AG08395 (cell line): ENCODE measurements around the gene CST9.
"Not testable (repeated sequence)": the region's sequence is repeated elsewhere in the genome, so short reads cannot be mapped to it uniquely, and the experiment has no call there.

Experiments used
- DNase-seq: peaks from one replicate; pipeline ENCODE4 v3.0.0; 2012; ENCODE audit warnings: mixed read lengths, low spot score

The CST9 gene

DNA sequence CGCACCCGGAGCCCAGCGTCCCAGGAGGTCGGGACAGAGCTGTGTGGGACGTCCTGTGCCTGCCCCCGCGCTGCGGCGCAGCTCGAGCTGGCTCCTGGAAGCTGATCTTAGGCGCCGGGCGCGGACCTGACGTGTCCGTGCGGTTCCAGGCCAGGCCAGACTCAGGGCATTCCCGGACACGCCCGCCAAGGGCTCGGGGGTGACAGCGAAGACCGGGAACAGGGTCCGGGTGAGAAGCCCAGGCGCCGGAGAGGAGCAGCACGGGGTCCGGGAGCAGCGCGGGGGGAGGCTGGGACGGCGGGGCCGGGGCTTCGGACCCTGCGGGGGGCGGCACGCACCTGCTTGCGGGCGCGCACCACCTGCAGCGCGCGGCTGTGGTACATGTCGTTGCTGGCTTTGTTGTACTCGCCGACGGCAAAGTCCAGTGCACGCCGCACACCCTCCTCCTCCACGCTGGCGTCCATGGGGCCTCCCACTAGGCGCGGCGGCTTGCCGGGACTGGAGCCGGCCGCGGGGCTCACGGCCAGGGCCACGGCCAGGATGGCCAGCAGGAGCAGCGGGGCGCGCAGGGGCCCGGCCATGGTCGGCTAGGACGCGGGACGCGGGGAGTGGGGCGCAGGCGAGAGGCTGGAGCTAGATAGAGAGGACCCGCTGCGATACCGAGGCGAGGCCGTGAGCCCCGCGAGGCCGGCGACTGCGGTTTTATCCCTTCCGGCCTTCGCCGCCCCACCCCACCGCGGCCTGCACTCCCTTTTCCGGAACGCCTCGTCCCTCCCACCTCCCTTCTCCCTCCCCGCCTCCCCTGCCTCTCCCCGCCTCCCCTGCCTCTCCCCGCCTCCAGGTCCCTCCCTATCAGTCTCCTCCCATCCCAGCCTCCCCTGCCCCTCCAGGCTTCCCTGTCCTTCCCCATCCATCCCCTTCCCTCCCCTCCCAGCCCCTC lies 31.8 kb upstream of the CST9 start, which contains the start of gene CST3:
TSS of gene CST3 (minus strand) at position 674 of the 940 bp plus-strand sequence. CDS start at position 581, 93 bp downstream.
- peak; percentile 96 for DNase-seq

DNA sequence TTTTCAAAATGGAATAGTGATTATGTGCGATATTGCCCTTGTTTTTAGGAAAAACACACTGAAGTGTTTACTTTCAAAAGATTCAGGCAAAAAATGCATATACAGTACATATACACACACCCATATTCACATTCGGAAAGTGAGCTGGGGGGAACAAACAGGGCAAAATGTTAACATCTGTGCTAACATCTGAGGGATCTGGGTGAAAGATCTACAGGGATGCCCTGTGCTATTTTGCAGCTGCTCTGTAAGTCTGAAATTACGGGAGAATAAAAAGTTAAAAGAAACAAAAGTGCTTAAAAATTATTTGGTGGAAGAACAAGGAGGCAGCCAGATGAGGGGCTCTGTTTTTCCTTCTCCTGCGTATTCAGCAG lies 31.2 kb upstream of the CST9 start:
- DNase-seq = no peak

DNA sequence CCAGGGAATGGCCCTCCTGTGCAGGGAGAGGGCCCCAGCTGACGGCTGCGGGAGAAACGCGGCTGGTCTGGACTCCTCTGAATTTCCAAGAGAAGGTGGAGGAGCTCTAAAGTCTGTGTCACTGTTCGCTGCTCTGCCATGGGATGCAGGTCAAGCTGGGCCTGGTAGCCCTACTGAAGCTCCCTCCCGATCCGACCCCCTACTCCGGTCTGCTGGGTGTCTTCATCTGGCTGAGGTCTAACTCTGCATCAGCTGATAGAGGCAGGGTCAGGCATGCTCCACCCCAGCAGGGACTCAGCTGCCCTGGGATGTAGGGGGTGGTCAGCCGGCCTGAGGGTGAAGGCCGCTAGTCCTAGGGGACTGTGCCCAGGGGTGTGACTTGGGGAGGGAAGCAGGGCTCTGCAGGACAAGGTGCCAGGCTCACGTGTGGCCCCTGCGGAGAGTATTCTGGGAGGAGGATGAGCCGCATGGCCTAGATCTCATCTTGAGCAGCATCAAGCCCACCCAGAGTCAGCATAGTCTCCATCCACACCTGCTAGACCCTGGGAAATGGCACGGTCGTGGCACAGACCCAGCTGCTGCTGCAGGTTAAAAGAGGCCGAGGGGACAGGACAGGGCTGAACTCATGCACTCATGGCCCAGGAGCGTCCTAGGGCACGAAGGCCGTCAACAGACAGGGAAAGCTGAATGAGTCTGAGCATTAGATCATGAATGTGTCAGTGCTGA lies 30.6 kb upstream of the CST9 start:
- no peak for DNase-seq

DNA sequence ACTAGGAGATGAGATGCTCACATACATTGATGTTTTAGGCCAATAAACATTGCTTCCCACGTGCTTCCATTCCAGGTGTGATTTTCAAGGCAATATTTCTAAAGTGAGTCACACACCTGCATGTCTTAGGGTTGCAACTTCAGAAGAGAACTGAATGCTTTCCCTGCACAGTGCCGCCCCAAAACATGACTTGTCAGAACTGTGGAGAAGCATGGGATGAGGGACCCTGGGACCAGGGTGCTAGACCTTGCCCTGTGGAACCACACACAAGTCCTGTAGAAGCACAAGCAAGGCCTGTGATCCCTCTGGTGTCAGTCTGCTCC lies 30.0 kb upstream of the CST9 start:
- DNase-seq = not testable (repeated sequence)

DNA sequence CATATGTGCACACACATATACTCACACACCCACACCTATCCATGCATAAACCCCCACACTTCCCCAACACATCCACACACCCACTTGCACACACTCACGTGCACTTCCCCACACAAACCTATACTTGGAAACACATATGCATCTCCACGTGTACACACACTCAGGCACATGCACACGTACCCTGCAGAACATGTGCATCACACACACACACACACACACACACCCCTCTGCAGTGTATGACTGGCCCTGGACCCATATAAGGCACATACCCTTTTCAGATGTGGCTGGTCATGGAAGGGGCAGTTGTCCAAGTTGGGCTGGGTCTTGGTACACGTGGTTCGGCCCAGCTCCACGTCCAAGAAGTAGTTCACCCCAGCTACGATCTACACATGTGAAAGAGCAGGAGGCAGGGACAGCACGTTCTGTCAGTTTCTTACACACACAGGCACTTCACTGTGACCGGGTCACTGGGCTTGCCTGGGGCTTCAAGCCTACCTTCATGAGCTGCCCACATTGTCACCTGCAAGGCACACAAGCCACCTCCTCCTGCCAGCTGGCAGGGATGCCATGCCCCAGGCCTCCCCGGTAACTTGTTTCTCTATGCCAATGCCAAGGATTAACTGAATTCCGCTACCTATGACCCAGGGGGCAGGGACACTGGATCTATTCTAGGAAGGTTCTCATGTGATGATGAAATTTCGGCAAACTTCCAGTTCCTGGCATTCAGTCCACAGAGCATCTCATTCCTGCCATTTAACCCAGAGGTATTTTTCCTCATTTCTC lies 29.5 kb upstream of the CST9 start:
- no peak for DNase-seq

DNA sequence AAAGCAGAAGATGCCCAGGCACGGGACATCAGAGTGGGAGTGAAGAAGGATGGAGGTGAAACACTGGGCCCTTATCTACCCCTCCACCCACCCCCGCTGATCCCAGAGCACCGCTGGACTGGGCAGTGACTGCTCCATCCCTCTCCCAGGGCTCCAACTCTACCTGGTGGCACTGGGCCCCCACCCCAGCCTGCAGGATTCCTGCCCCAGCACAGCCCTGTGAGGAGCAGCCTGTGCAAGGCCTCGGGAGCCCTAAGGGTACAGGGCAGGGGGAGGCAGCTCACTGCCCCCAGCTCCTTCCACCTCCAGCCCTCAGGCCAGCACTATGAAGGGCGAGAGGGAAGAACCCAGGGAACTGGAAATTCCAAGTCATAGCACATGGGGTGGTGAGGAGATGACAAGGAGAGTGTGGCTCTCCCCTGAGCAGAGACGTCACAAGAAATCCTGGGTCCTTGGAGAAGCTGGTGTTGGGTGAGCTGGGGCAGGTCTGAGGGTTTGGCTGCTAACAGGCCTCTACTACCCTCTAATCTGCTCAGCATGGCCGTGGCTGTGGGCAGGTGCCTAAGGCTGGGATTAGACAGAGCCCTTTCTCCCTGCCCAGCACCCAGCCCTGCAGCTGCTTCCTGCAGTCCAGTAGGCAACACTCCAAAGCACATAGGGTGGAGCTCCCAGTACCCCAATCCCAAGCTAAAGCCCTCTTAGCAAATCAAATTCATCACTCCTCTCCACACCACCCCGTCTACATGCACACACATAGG lies 28.5 kb upstream of the CST9 start:
- no peak for DNase-seq

DNA sequence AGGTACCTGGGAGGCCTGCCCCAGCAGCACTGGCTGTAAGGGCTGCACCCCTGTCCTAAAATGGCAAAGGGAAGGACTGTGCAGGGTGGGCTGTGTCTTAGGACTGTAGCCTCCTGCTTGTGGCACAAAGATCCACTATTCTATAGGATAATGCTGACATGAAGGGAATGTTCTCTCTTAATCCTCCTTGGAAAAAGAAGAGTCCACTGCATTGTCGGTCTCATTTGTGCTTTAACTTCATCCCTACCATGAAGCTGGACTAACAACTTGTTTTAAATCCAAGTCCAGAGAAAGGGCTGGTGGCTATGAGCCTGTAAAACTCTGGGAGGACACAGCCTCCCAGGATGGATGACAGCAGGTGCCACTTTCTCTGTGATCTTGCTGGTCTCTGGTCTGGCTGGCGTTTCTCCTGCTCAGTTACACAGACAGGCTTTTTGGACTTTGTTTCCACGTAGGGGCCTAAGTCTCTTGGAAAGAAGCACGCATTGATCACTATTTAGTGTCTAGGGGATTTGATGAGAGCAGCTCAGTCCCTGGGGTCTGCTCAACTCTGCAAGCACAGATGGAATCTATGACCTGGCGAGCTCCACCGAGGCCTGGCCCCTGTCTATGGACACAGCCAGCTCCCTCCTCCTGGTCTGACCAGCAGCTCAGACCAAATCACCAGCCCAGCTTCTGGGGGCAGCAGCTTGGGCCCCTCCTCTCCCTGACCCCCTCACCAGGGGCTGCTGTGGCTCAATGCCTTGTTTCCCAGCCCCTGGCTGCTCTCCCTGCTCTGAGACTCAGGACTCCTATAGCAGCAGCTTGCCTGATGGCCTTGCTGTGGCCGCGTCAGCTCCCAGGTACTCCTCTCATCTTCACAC lies 27.2 kb upstream of the CST9 start:
- no peak for DNase-seq

DNA sequence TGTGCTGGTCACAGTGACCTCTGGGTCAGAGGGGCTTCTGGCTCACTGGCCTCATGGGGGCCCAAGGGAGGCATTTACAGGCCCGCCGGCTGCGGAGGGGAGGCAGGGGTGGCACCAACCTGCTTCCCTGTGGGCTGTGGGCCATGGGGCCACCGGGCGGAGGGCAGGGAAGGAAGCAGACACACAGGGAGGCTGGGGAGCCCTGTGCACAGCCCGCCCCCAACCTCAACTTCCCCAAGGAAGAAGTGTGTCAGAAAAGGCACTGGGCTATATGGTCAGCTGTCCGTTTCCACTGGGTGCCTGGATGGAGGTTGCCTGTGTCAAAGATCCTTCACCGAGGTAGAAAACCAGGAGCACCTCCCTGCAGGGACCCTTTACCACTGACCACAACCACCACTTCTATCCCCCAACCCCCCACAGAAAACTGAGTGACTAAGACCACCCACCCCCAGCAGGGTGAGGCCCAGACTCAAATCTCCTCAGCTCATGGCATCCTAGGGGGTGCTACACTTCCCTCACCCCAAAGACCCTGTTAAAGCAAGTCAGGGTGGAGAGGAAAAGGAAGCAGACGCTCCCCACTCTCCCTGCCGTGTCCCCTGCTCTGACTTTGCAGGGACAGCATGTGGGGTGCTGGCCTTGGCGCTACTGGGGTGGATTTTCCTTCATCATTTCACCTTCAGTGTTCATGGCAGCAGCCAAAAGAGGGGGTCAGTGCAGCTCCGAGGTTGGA lies 26.4 kb upstream of the CST9 start:
- DNase-seq = no peak

DNA sequence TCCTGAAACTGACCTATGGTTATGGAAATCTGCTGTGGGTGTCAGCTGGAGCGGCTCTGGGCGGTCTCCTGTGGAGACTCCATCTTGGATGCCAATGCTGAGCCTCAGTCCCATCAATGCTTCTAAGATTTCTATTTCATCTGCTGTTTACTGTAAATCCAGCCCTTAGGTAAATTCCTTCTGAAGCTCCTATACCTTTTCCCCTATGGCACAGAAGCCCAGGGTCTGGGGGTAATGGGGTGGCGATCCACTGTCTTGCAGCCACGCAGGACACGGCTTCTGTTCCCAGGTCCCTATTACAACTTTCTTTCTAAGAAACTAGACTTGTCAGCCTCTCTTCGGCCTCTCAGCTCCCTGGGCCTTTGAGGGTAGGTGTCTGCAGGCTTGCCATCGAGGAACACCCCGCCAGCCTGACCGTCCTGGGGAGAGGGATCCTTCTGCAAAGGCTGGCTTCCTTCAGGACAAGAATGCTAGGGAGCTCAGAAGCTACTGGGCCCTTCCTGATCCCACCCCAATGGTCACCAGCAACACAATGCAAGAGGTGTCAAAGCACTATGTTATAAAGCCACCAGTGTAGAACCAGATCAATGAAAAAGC lies 25.6 kb upstream of the CST9 start:
- no peak for DNase-seq

DNA sequence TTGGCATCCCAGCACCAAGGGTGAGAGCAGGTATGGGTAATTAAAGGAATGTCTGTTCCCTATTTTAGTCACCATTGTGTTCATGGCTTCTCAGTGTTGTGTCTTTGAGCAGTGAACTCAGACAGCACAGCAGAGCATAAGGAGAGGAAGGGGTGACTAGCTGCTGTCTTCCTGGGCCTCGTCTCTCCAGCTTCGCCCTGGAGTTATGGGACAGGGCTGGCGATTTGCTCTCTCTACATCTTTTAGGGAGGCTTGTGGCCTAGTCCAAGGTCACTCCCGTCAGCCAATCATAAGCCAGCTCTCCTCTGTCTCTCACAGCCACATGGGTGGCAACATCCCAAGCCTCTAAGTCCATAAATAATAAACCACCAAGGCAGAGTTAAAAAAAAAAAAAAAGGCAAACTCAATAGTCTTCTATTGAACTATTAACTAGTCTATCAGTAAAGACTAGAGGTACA lies 24.7 kb upstream of the CST9 start:
- no peak for DNase-seq

DNA sequence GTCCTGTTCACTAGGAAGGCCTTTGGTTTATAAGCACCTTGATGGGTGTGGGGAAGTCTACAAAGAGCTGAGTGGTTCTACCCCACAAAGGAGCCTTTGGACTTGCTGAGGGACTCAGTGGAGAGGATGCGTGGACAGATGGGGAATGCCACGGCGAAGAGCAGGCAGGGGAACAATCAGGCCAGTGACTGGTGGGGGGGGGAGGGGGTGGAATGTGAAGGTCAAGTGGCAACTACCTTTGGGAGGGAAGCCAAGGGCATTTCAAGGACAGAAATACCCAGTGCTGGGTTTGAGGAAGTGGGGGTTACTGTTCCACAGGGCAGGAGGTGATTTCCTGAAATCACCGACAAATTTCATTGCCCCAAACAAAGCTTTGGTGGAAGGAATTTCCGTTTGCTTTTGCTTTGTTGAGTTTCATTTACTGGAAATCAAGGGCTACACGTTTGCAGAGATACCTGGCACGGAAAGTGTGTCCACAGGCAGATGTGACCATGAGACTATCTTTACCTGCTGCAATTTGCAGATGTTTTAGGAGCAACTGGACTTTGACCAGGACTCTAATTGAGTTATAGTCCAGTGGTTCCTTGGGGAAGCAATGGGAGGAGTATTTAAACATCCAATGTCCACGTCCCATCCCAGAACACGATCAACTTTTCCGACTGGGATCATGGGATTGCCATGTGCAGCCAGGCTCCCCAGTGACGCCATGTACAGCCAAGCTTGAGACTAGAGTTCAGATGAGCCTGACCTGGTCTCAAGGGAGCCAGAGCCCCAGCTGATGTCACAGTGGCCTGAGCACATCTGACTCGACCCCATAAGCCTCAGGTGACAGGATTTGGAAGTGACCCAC lies 24.1 kb upstream of the CST9 start:
- DNase-seq = no peak

DNA sequence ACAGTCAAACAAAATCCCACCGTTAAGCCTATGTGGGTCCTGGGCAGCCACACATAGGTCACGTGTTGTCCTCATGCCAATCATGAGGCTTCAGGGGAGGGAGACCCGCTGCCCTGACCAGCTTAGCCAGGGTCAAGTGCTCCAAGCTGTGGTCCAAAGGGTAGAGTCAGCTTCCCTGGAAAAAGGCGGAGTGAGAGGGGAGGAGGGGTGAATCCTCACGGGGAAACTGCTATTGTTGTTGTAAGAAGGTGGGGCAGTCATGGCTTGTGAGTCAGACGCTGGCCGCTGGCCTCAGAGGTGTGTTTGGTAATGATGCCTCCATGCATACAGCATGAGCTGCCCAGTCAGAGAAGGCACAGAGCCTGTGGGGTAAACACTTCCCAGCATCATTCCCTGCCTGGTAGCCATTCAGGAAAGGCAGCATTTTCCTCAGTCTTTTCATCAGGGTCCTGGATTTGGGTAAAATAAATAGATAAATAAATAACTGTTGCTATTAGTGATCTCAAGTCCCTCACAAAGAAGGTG lies 23.4 kb upstream of the CST9 start:
- peak; percentile 32 for DNase-seq

DNA sequence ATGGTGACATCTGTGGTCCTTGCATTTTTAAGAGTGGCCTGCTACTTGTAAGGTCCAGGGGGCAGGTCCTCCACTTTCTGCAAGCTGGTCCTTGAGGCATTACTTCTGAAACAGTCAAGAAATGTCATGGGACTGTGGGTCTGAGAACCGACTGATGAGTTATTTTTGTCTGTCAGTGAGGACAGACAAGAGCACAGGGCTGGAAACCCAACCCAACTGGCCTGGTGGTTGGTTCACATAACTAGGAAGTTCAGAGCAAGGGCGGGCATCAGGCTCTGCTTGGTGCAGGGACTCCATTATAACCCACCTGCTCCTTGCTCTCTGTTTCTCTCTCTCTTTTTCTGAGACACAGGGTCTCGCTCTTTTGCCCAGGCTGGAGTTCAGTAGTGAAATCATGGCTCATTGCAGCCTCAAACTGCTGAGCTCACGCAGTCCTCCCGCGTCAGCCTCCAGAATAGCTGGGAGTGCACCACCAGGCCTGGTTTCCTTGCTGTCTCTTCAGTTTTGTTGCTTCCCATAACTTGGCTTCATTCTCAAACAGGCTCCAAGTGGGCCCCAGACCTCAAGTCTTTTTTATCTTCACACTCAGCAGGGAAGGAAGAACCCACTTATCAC lies 22.8 kb upstream of the CST9 start:
- DNase-seq = no peak

DNA sequence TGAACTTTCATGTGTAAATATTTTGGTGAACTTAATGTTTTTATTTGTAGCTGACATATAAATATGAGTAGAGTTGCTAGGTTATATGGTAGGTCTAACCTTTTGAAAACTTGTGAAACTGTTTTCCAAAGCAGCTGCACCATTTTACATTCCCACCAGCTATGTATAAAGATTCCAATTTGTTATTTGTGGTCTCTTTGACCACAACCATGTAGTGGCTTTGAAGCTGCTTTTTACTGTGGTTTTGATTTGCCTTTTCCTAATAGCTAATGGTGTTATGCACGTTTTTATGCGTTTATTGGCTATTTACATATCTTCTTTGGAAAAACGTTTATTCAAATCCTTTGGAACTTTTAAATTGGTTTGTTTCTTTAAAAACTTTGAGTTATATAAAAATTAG lies 21.8 kb upstream of the CST9 start:
- no peak for DNase-seq

DNA sequence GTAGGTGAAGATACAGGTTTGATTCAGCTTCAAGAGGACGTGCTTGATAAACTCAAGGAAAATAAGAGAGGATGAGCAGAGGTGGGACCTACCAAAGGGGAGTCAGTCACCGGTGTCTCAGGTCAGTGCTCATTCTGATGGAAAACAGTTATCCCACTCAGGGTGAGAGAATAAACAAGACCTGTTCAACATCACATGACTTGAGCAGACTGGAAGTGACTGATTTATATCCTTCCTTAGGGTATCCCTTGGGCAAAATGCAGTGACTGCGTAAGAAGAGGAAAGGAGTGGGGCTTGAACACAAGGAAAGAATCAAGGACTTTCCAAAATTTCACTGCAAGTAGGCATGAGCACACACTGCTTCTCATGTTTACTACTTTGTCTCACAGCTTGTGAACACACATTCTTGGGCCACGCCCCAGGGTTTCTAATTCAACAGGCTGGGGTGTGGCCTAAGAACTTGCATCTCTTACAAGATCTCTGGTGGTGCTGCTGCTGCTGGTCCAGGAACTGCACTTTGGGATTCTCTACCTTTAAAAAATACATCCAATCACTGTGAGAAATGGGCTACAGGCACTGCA lies 20.4 kb upstream of the CST9 start:
- peak; percentile 27 for DNase-seq

DNA sequence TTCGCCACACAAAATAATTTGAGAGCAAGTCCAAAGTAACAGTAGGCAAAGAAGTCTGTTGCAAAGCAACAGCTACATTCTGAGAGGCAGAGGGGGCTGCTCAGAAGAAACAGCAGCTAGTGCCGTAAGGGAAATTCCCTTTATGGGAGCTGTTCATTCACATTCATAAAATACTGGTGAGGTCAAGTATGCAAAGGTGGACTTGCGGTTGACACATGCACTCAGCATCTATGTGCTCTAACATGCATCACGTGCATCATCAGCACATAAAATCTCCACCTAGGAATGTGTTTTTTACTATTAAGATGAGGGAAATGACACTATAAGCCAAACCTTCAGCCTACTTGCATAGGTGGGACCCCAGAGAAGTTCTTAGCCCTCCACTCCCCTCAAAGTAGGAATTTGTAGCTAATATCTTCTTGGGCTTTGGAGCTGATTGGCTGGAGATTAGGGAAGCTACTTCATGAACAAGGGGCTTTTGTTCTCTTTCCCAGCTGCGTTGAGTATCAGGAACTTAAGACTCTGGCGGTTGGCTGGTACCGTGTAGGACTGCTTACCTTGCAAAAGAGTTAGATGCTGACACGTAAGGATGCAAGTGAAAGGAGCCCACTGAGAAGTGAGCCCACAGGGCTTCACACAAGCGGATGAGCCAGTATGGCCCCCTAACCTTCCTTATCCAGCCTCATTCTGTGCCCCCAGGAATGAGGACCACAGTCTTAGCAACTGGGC lies 19.7 kb upstream of the CST9 start:
- DNase-seq = no peak

DNA sequence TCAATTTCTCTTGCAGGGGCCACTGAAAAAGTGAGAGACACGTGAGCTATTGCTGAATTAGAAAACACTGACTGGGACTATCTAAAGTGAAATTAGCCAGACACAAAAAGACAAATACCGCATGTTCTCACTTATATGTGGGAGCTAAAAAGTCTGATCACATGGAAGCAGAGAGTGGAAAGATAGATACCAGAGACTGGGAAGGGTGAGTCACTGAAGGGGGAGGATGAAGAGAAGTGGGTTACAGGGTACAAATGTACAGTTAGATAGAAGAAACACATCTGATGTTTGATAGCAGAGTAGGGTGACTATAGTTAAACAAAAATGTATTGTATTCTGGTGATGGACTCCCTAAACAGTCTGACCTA lies 18.6 kb upstream of the CST9 start:
- no peak for DNase-seq
